AG04450 (cell line): ENCODE results near the gene MYBBP1A. TPM values are rescaled to one million over a fixed set of nuclear protein-coding genes. Genes with fewer than 3 reads are reported as not detected.

Experiments used
- CTCF ChIA-PET: fragments of 300-600, 350-600 bp; formaldehyde crosslinking; extraction: SDS; loops from one replicate; lab custom pipeline; 2022; ENCODE audit warnings: antibody characterized with exemption, inconsistent platforms; lab: Charles Lee
- POLR2A ChIA-PET: fragments of 350-600 bp; formaldehyde crosslinking; extraction: SDS; loops from one replicate; lab custom pipeline; 2021; ENCODE audit warnings: antibody characterized with exemption, inconsistent platforms; lab: Yijun Ruan, JAX
- DNase-seq: peaks from one replicate; pipeline ENCODE4 v3.0.0-alpha.2; 2011; ENCODE audit warnings: low read depth, low spot score
- H3K27ac ChIP-seq: one replicate; pipeline ENCODE4 v1.5.1; 2012; ENCODE audit warnings: low read depth, low read length, control low read depth
- H3K27me3 ChIP-seq: one replicate; pipeline ENCODE4 v1.6.0; 2012; ENCODE audit warnings: low read length; ENCODE audit not compliant: control insufficient read depth, insufficient read depth
- H3K4me3 ChIP-seq: 2 replicates; pipeline ENCODE4 v1.5.1; 2011; ENCODE audit warnings: mild to moderate bottlenecking, low read depth, low read length, control low read depth
- H3K9me3 ChIP-seq: 2 replicates; pipeline ENCODE4 v1.5.1; 2012; ENCODE audit warnings: low read length; ENCODE audit not compliant: control insufficient read depth, insufficient read depth
- polyA plus RNA-seq: library from polyadenylated mRNA; depleted of rRNA; stranded (reverse); fragments of >200 nt; gene quantifications from 2 replicates; pipeline ENCODE4 v1.2.3, GENCODE V29; 2011
- TF ChIP-seq, protein P1 (sequence below): IDR thresholded peaks from 2 replicates; pipeline ENCODE4 v1.5.1; 2011; ENCODE audit warnings: low read depth, low read length, control low read depth, inconsistent platforms

The MYBBP1A gene
- polyA plus RNA-seq, 1 experiment, result 12.5 TPM

DNA sequence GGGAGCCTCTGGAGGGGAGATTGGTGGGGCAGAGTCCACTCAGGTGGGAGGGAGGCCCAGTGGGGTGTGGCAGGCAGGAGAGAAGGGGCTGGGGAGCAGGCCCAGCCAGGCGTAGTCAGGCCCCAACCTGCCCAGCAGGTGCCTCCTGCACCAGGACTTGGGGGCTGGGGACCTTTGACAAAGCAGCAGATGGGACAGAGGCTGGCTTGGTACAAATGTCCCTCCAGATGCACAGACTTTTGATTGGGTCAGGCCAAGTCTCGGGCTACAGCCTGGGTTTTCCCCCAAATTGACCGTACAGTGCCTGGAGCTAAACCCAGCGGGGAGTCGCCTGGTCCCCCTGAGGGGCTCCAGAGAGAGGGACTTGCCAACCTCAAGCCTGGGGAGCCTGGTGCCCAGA is 4.8 kb upstream of the MYBBP1A start:
- TF ChIP-seq, protein P1, sequence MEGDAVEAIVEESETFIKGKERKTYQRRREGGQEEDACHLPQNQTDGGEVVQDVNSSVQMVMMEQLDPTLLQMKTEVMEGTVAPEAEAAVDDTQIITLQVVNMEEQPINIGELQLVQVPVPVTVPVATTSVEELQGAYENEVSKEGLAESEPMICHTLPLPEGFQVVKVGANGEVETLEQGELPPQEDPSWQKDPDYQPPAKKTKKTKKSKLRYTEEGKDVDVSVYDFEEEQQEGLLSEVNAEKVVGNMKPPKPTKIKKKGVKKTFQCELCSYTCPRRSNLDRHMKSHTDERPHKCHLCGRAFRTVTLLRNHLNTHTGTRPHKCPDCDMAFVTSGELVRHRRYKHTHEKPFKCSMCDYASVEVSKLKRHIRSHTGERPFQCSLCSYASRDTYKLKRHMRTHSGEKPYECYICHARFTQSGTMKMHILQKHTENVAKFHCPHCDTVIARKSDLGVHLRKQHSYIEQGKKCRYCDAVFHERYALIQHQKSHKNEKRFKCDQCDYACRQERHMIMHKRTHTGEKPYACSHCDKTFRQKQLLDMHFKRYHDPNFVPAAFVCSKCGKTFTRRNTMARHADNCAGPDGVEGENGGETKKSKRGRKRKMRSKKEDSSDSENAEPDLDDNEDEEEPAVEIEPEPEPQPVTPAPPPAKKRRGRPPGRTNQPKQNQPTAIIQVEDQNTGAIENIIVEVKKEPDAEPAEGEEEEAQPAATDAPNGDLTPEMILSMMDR, result no peak
- Histone ChIP-seq H3K4me3 (no peak overlapping the region), H3K9me3 (peaks cover 1% of the 10 kb centered on the region; the same call in 1 of the 2 replicates), H3K27ac (no peak overlapping the region), H3K27me3 (peaks cover 14% of the 10 kb centered on the region)
- no peak for DNase-seq
- ChIA-PET CTCF (interaction anchor here (0.6 to 1.0 kb wide), 2 partner anchors 9 to 66 kb away, joined by 3 read pairs; no protein-coding TSS in a partner anchor), POLR2A (no interaction called here)

DNA sequence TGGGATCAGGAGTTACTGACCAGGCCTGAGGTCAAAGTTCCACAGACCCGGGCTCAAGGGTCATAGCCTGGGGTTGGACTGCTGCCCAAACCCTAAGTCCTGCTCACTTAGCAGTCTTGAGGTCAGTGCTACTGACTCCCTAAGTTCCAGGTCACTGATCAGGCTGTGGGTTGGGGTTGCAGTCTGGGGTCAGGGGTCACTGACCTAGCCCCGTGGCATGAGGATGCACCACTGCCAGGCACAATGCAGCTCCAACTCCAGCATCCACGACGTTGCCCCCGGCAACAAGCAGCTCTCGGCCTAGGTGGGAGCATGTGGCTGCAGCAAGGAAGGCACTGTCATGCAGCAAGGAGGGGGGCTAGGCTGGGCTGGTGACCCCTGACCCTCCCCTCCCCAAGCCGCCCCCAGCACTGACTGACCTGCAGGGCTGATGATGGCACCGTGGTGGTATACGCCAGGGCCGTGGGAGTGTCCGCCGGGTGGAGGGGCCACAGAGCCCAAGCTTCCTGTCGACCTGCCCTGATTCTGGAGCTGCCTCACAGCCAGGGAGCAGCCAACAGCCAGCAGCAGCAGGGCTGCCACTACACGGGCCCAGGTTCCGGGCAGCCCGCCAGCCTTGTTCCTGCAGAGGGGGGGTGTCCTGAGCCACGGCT is 4.1 kb upstream of the MYBBP1A start:
- Histone ChIP-seq H3K27ac (no peak overlapping the region), H3K4me3 (no peak overlapping the region), H3K9me3 (peaks cover 4% of the 10 kb centered on the region; the same call in 1 of the 2 replicates), H3K27me3 (peaks cover 14% of the 10 kb centered on the region)
- DNase-seq, result no peak
- TF ChIP-seq, protein P1, result no peak
- CTCF ChIA-PET, result no interaction called here
- POLR2A ChIA-PET, result no interaction called here

DNA sequence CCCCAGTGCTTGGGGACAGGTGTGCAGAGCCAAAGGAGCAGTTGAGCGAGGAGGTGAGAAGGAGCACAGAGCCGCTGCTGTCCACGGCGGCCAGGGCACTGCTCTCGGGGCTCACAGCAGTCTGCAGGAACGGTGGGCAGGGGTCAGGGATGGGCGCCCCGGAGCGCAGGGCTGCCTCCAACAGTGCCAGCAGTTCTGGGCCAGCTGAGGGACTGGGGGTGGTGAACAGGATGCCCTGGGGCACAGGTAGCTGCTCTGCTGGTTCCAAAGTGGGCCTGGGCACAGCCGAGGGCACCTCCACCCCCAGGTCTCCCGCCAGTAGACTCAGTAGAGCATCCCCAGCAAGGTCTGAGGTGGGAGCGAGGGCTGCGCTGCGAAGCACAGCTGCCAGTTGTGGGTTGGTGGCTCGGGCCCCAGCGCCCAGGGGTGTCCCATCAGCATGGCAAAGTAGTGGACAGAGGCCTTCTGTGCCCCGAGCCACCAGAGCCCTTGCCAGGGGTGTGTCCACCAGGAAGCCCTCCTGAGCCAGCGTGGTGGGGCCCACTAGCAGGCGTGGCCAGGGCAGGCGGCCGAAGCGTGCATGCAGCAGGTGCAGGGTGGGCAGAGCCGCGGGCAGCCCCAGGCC is 3.3 kb upstream of the MYBBP1A start:
- no peak for DNase-seq
- ChIA-PET CTCF (no interaction called here), POLR2A (no interaction called here)
- Histone ChIP-seq H3K27me3 (peaks cover 14% of the 10 kb centered on the region), H3K9me3 (peaks cover 4% of the 10 kb centered on the region; the same call in 1 of the 2 replicates), H3K4me3 (no peak overlapping the region), H3K27ac (no peak overlapping the region)
- TF ChIP-seq, protein P1, result no peak

DNA sequence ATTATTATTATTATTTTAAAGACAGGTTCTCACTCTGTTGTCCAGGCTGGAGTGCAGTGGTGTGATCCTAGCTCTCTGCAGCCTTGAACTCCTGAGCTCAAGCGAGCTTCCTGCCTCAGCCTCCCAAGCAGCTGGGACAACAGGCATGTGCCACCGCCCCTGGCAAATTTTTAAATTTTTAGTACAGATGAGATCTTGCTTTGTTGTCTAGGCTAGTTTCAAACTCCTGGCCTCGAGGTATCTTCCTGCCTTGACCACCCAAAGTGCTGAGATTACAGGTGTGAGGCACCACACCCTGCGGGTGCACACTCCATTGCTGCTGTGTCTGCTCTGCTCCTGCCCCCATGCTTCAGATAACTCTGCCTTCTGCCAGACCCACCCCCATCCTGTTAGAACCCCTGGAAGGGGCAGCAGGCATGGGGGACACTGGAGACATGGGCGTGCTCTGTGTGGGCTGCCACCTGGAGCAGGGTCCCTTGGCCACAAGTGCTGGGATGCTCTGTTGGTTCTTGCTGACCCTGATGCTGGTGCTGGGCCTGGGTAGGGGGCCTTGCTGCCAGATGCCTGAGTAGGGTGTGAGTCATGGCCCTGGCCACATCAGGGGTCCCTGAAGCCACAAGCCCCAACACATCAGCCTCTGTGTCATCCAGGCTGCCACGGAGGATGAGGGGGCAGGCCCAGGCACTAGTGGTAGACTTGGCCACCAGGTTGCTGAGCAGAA is 2.6 kb upstream of the MYBBP1A start:
- TF ChIP-seq, protein P1, result no peak
- Histone ChIP-seq H3K9me3 (peaks cover 4% of the 10 kb centered on the region; the same call in 1 of the 2 replicates), H3K4me3 (no peak overlapping the region), H3K27me3 (peaks cover 9% of the 10 kb centered on the region), H3K27ac (no peak overlapping the region)
- CTCF ChIA-PET, result interaction anchor here (1.4 to 3.1 kb wide), 2 partner anchors 8 to 9 kb away, joined by 8 to 21 read pairs; no protein-coding TSS in a partner anchor
- POLR2A ChIA-PET, result no interaction called here
- DNase-seq, result no peak
